GM18498 (cell line): ENCODE results near the gene PRKAB2.
"Not testable (repeated sequence)": the region's sequence is repeated elsewhere in the genome, so short reads cannot be mapped to it uniquely, and the experiment has no call there.

Source experiments
- ATAC-seq: cut with Tn5 transposase; IDR thresholded peaks from one replicate; pipeline ENCODE4 v1.9.1; 2021; ENCODE audit warnings: mild to moderate bottlenecking, moderate library complexity; ENCODE audit not compliant: unreplicated experiment

Gene PRKAB2

DNA sequence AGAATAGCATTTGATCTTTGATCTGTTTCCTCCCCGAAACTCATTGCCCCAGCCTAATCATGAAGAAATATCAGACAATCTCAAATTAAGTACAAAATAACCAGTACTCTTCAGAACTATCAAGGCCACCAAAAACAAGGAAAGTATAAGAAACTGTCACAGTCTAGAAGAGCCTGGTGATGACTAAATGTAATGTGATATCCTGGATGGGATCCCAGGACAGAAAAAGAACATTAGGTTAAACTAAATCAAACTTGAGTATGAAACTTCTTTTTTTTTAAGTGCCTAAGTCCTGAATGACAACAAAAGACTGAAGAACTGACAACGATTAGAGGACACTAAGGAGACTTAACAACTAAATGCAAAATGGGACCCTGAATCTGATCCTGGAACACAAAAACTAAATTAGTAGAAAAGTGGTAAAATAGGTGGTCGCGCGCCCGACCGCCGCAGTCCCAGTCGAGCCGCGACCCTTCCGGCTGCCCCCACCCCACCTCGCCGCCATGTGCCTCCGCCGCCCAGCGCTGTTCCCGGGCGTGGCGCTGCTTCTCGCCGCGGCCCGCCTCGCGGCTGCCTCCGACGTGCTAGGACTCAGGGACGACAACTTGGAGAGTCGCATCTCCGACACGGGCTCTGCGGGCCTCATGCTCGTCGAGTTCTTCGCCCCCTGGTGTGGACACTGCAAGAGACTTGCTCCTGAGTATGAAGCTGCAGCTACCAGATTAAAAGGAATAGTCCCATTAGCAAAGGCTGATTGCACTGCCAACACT lies 5.5 kb upstream of the PRKAB2 start:
- no peak for ATAC-seq

DNA sequence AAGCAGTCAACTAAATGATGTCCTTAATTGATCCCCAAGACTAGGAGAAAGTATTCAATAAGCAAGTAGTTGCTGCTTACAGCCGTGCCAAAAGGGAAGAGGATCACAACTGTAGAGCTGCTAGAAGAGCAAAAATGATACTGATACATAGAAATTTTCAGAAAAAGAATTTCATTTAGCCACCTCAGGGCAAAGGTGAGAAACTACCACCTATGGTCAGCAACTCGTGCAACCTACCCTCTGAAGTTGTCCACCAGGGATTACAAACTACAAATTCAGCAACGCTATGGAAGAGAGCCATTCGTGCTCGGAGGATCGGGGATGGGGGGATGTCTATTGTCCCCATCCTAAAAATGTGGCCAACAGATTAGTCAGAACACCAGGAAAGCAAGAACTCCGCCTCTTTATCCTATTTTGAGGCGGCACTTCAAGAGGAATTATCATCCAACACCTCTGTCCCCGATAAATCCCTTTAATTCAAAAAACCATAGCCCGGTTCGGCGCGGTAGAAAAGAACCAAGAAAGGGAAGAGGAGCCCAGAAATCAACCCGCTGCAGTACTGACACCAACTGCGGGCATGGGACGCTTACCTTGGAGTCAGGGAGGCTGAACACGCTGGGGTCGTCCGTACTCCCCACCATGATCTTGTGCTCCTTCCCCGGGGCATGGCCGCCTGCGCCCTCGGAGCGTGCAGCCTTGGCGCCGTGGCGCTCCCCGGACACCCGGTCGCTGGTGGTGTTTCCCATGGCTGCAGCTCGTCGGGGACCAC lies 687 bp downstream of the PRKAB2 start:
- no peak for ATAC-seq

DNA sequence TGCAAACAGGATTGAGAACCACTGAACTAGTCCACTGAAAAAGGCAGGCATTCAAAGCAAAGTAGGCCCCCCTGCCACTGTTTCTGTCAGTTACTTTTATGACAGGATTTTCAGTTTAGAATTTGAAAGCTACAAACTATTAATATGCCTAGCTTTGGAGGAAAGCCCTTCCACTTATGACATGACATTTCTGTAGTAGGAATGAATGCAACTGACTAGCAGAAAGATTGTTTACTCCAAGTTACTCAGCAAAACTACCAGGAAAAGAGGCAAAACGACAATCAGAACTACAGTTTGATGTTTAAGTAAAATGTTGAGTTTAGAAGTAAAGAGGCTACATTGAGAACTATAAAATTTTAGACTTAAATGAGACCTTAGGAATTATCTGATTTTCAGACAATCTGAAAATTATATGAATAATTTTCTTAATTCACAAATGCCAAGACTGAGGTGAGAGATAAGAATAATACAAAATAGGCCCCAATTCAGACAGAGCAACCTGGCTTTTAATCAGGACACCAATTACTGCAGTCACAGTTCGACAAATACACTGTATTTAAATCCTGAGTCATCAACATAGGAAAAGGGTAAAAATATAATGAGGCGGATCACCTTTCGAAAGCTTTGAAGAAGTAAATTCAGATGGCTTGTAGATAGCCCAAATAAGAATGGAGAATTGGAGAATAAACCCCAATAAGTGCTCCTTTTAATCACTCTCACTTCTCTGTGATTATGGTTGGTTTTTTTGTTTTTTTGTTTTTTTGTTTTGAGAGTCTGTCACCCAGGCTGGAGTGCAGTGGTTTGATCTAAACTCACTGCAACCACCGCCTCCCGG lies 2.2 kb downstream of the PRKAB2 start:
- no peak for ATAC-seq

DNA sequence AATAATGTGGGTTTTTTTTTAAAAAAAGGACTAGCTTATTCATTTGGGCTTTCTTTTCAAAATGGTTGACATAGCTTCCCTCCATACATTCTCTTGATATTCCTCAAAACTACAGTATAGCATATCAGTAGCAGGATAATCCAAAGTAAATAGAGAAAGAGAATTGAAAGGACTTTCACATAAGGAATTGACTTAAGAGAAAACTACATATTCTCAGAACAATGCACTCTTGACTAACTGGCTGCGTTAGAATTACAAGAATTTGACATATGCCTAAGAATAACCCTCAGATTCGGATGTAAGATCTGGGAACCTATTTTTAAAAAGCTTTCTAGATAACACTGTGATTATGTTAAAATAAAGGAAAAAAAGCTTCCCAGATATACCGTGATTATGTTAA lies 3.1 kb downstream of the PRKAB2 start:
- ATAC-seq: no peak

DNA sequence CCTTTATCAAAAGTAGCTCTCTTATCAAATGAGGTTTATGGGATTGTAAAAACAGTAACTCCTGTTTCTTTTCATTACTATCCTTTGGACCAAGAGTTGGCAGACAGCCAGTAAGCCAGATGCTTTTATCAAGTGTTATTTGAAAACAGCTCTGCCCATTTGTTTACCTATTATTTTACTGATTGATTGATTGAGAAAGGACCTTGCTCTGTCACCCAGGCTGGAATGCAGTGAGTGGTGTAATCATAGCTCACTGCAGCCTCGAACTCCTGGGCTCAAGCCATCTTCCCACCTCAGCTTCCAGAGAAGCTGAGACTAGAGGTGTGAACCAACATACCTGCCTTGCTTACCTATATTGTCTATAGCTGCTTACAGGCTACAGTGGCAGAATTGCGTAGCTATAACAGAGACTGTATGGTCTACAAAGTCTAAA lies 3.6 kb downstream of the PRKAB2 start:
- no peak for ATAC-seq

DNA sequence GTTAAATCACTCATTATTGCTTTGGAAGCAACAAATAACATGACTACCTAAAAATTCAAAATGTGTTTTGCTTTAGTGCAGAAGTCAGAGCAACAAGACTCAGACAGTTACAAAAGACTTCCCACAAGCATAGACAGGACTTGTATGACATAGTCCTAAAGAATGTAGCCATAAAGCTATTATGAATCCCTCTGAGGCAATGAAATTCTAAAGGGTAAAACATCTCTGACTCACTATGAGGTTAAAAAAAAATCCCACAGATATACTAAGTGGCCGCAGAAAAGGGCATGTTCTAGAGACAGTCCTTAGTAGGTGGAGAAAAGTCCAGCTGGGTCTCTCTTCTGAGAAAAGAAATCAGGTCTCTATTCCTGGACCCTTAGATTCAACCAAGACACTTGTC lies 4.9 kb downstream of the PRKAB2 start:
- no peak for ATAC-seq

DNA sequence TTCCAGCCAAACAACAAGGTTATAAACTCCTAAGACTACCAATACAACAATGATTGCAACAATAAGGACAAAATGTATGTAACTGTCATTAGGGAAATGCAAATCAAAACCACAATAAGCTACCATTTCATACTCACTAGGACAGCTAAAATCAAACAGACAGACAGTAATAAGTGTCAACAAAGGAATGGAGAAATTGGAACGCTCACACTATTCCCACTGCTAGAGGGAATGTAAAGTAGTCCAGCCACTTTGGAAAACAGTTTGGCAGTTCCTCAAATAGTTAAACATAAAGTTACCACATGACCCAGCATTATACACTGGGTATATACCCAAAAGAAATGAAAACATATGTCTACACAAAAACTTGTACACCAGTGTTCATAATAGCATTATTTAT lies 9.3 kb downstream of the PRKAB2 start:
- no peak for ATAC-seq

DNA sequence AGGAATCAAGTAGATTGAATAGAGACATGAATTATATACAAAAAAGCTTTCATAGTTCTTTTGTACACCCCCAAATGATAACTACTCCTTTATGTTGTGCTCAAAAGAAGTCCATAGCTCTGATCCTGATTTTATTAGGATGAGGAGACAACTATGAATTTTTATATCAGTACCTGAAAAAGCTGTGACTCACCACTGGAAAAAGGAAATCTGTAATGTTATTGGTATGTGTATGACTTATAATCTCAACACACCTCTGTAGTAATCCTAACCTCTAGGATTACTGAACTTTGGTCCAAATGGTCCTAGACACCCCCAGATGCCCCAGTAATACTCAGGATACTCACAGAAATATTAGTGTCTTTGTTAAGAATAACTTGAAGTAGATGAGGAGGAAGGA lies 10.2 kb downstream of the PRKAB2 start:
- ATAC-seq: no peak

DNA sequence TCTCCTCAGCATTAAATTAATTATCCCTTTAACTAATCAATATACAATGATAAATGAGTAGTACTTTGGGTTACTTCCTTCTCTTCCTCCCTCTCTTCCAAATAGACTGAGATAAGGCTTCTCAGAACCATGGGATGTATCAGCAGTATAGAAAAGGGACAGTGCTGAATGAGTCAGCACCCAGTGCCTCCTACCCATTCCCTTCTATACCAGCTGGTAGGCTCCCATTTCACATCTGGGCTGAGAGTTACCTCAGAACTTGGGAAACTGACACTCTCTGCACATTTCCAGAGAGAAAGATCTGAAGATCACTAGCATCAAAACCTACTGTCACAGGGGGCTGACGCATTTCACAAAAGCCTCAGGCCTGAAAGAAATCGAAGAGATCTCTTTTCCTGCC lies 15.2 kb downstream of the PRKAB2 start:
- not testable (repeated sequence) for ATAC-seq

DNA sequence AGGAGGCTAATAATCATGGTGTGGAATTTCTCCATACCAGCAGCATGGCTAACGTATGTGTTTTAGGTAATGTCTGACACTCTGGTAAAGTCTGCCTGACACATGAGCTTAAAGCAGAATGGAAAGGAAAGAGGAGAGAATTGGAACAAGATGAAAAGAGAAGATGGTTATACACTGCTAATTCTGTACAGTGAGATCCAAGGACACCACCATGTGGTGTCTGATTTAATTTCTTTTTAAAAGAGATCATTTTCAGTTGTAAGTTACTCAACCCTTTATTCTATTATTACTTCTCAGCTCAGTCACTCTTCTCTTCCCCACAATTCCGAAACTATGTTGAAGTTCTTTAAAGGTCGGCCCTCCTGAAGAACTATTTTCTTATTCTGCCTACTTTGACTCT lies 15.6 kb downstream of the PRKAB2 start:
- ATAC-seq: no peak

DNA sequence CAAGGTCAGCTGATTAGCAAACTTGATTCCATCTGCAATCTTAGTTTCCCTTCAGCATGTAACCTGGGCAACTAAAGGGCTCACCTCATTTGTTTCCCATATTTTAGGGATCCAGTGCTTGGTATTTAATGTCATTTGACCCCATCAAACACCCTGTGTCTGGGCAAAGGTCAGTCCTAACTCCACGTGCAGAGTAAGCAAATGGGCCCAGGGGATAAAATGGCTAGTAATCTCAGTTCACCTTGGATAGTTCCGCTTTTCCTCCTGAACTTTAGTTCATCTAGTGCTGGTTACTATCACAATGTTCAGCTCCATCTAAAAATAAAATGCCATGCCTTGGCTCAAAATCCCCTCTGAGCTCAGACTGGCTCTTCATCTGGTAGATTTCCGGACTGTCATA lies 19.5 kb downstream of the PRKAB2 start:
- no peak for ATAC-seq

DNA sequence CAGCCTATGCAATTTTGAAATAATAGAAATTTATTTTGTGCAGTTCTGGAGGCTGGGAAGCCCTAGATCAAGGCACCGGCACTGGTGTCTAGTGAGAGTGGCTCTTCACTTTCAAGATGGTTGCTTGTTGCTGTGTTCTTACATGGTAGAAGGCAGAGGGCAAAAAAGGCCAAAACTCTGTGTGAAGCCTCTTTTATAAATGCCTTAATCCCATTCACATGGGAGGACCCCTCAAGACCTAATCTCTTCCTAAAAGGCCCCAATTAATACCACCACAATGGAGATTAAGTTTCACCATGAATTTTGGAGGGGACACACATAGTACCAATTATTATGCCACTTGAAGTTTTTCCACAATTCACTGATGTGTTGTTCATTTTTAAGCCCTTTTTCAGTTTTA lies 21.0 kb downstream of the PRKAB2 start:
- no peak for ATAC-seq

DNA sequence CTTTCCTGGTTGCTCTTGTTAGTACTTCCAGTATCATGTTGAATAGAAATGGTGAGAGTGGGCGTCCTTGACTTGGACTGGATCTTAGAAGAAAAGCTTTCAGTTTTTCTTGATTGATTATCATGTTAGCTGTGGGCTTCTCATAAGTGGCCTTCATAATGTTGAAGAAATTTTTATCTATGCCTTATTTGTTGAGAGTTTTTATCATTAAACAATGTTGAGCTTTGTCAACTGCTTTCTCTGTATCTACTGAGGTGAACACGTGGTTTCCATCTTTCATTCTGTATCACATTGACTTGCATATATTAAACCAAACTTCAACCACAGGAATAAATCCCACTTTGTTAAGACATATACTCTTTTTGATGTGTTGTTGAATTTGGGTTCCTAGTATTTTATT lies 29.4 kb downstream of the PRKAB2 start:
- no peak for ATAC-seq

DNA sequence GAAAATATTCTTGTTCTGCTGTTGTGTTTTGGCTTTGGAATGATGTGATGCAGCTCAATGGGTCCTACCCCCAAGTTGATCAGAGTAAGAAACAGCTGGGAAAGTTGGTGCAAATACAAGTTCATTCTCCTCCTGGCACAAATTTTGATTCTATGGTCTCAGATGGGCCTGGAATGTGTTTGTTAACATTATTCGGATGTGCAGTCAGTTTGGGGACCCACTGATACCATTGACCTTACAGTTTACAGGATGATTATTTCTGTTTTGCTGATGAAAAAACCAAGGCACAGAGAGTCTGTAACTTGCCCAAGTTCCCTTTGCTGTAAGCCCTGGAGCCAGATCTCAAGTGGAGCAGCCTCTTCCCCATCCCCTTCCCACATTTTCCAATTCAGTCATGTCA lies 41.5 kb downstream of the PRKAB2 start:
- ATAC-seq: not testable (repeated sequence)

DNA sequence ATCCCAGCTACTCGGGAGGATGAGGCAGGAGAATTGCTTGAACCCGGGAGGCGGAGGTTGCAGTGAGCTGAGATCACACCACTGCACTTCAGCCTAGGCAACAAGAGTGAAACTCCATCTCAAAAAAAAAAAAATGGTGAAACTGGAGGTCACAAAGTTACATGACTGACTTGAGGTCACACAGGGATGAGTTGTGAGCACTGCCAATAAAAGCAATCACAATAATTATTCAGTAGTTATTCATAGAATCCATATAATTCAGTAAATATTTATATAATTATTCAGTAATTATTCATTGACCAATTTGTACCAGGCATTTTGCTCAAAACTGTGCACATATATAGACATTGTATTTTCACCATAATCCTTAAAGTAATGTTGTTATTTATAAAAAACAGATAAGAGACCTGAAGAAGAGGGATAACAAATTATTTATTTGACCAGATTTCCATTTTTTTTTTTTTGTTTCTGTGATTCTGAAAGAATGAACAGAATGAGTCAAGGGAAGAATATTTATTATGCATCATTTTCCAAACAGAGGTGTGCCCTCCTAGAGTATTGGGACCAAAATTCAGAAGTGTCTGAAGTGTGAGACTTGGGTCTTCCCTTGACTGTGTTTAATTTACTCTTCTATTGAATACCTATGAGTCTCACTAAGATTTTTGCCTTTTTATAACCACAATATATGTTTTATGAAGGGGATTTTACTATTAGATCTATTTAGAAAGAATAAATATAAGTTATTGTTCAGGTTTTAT lies 43.0 kb downstream of the PRKAB2 start:
- no peak for ATAC-seq

DNA sequence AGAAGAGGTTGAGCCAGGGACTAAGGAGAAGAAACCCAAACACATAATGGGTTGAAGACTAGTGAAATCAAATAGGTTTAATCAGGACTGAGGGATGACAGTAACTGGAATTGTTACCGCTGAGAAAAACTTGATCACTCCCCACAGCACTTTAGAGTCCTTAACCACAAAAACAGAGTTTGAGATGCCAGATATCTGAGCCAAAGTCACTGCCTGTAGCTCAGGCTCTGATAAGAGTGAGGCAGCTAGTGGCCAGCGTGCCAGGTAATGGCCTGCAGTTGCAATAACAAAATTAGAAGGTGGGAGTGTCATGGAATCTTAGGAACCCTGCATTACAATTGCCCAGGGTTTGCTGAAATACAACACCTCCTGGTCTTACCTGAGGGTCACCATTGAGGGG lies 48.0 kb downstream of the PRKAB2 start:
- no peak for ATAC-seq

DNA sequence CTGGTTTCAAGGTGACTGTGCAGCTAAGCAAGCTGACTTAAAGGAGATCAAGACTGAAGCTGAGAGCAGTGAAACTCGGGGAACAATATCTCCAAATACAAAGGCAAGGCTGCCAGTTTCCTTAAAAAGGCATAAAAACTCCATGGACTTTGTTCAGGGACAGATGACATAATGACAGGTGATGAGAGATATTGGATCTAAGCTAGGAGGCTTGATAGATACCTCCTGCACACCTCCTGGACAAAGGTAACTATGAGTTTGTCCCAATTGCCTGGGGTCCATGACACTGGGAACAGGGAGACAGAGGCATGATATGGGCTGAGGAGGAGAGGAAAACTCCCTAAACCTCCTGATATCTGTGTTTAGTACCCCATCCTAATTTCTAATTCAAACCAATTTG lies 55.2 kb downstream of the PRKAB2 start:
- no peak for ATAC-seq

DNA sequence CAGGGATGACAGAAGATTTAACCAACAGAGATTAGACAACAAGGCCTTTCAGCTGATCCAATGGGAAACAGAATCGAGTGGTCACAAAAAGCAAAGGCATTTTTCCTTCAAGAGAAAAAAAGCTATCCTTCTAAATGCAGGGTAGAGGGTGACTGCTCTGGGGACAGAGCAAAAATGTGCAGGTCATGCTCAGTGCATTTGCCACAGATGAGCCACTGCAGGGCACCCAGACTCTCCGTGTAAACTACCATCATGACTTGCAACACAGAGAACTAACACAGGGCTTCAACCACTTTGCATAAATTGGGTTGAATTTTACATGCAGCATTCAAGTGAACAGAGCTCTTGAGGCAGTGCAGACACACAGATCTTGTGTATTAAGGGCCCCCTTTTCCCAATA lies 56.8 kb downstream of the PRKAB2 start:
- no peak for ATAC-seq

DNA sequence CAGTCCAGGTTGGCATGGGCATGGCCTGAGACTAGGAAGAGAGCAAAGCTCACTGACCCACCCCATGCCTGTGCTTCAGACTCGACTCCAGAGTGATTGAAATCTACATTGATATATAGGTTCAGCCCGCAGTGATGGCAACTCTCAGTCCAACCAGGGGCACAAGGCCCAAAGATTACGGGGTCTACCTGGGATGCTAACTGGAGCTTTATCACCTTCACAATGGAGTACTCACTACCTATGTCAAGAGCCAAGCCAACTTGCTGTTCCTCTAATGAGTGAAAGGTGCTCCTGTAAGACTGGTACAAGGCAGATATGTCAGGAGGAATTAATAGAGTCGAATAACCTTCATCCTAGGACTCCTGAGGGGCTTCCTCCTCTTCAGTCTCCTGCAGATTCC lies 57.2 kb downstream of the PRKAB2 start:
- not testable (repeated sequence) for ATAC-seq

DNA sequence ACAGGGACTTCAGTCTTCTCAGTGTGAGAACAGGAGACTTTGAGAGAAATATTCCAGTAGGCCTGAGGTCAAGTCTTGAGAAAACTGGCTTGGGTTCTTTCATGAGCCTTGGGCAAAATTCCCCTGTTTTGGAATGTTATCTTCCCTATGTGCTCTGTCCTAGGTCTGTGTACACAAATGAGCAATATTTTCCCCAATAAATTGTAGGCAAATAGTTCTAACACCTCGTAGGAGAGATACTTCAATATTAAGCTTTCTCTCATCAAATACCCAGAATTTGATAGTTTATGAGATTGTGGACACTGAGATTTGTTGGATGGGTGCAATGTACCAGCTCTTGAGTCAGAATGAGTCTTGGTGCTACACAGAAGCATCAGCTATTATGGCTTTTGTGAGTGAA lies 57.9 kb downstream of the PRKAB2 start:
- not testable (repeated sequence) for ATAC-seq
